Vagina (tissue), 2 donors: ENCODE data around the gene PRR14.

Experiments
- CTCF ChIP-seq, 3 experiments: fragments of 450-650 bp in 2 of 3; fragments of 200-600 bp in 1 of 3; sonication (generic) in 1 of 3; IDR thresholded peaks; one replicate each; pipeline ENCODE4 v1.5.1; 2017 to 2019; ENCODE audit warnings: antibody characterized with exemption in 3 of 3, mild to moderate bottlenecking in 2 of 3, moderate library complexity in 2 of 3
- POLR2A ChIP-seq, 2 donors: fragments of 450-650 bp; IDR thresholded peaks; one replicate each; pipeline ENCODE4 v1.6.1; 2017; ENCODE audit warnings: antibody characterized with exemption in 2 of 2, mild to moderate bottlenecking in 2 of 2, moderate library complexity in 2 of 2
- POLR2AphosphoS5 ChIP-seq, 2 donors: sonication (generic); formaldehyde crosslinking; IDR thresholded peaks; one replicate each; pipeline ENCODE4 v1.9.0; 2017; ENCODE audit warnings: antibody characterized with exemption in 2 of 2, mild to moderate bottlenecking in 2 of 2, low read depth in 1 of 2; ENCODE audit not compliant: insufficient read depth in 1 of 2

GRCh38 chr16:30619202-30619601 is 31.6 kb upstream of the PRR14 start:
- TF ChIP-seq POLR2AphosphoS5 (IDR thresholded peaks at IDR 0.05; ENCODE audit: insufficient read depth in 1 of 2, low read depth in 1 of 2) (no peak), CTCF (IDR thresholded peaks at IDR 0.05) (no peak), POLR2A (IDR thresholded peaks at IDR 0.05) (no peak)
